GM12873 (cell line): ENCODE results near the gene VAMP1.
A peak's percentile ranks its signal among the peaks of the same experiment; 100 is the strongest.

Source experiments
- CTCF ChIP-seq: IDR thresholded peaks from 2 replicates; pipeline ENCODE4 v1.5.1; 2012; ENCODE audit warnings: low read depth, mild to moderate bottlenecking, moderate library complexity, low read length, control low read depth; ENCODE audit not compliant: insufficient read depth; ENCODE audit errors: missing control alignments

Gene VAMP1

GRCh38 chr12:6428326-6428725, 42.2 kb downstream of the VAMP1 start:
- TF ChIP-seq CTCF, result no peak

GRCh38 chr12:6426882-6427671, 43.4 kb downstream of the VAMP1 start:
- no peak for TF ChIP-seq CTCF

GRCh38 chr12:6425590-6426531, 44.6 kb downstream of the VAMP1 start:
- no peak for TF ChIP-seq CTCF

- TF ChIP-seq CTCF, result no peak
These were observed 45.6 kb downstream of the VAMP1 start for GRCh38 chr12:6424866-6425265.

GRCh38 chr12:6424008-6424347, 46.5 kb downstream of the VAMP1 start:
- no peak for TF ChIP-seq CTCF

GRCh38 chr12:6423267-6424007, 47.0 kb downstream of the VAMP1 start:
- peak; percentile 85 for TF ChIP-seq CTCF

- no peak for TF ChIP-seq CTCF
These were observed 50.1 kb downstream of the VAMP1 start for GRCh38 chr12:6420364-6420763.
